COR-L47 (cell line): Measurements from ENCODE around the gene ADGRV1.
"Not testable (repeated sequence)": the region's sequence is repeated elsewhere in the genome, so short reads cannot be mapped to it uniquely, and the experiment has no call there.

ENCODE experiments used
- DNase-seq: peaks from one replicate; lab custom pipeline; 2025; lab: John Stamatoyannopoulos, UW

The ADGRV1 gene

DNA sequence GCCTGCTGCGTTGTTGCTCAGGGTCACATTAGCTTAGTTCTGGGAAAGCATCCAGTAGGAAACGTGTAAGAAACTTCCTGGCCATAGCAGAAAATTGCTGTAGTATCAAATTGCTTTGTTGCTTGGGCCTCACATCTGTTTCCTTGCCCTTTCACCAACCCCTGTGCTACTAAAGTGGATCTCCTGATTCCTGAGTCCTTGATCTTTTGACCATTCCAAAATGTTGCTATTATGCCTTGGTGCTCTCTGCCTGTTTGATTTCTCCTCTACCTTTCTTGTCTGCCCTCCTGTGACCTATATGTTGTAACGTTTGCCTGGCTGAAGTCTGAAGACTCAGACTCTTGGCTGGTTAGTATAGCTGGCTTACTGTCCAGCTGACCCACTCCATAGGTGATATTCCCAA is 350.5 kb downstream of the ADGRV1 start:
- no peak for DNase-seq

DNA sequence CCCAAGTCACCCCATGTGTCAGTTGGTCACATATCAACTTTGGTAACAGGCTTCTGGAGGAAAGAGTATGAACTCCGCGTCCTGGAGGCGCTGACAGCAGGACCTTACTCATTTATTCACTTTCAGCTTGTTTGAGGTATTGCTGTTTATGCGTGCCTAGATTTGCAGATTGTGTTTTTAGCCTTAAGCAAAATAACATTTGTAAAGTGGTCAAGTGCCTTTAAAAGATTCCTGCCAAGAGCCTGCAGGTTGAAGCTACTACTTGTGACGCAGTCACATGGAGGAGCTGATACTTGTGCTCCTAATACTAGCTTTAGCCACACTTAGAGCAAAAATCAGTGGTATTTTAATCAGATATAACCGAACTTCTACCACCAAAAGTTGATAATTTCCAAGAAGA is 351.3 kb downstream of the ADGRV1 start:
- no peak for DNase-seq

DNA sequence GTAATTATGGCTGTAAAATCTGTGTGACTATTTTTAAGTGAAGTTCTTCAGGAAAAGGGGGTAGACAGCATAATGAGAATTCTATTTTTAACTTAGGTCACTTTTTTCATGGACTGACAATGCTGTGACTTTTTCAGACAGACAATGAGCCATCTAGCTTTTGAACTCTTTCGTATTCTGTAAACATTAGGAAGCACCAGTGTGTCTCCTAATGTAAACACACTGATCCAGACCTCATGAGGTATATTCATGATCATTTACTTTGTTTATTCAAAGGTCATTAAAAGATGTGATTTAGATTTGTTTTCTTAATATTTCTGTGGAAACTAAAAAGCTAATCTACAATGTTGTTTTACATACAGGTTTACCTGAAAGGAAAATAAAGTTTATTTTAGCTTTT is 352.6 kb downstream of the ADGRV1 start:
- peak; percentile 6 for DNase-seq

DNA sequence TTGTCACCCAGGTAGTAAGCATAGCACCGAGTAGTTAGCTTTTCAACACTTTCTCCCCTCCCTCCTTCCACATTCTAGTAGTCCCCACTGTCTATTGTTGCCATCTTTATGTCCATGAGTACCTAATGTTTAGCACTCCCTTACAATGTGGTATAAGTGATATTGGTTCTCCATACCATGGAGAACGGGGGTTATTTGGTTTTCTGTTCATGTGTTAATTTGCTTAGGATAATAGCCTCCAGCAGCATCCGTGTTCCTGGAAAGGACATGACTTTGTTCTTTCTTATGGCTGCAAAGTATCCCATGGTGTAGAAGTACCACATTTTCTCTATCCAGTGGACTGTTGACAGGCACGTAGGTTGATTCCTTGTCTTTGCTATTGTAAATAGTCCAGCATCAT is 353.9 kb downstream of the ADGRV1 start:
- DNase-seq = no peak

DNA sequence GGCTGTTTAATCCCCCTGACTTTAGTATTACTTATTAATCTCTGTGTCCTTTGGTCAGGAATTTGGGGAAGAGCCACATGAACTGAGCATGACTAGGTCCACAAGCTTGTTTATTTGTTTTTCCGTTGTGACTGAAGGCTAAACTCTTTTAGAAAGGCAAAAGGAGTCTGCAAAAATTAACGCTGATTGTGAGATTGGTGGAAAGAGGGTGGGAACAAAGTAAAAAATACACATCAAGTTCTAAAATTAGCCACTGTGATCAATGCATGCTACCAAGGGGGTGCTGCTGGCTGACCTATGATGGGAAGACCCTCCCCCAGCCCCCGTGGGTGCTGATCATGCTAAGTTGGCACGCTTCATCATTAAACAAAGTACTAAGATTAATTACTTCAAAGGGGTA is 356.8 kb downstream of the ADGRV1 start:
- DNase-seq = no peak

DNA sequence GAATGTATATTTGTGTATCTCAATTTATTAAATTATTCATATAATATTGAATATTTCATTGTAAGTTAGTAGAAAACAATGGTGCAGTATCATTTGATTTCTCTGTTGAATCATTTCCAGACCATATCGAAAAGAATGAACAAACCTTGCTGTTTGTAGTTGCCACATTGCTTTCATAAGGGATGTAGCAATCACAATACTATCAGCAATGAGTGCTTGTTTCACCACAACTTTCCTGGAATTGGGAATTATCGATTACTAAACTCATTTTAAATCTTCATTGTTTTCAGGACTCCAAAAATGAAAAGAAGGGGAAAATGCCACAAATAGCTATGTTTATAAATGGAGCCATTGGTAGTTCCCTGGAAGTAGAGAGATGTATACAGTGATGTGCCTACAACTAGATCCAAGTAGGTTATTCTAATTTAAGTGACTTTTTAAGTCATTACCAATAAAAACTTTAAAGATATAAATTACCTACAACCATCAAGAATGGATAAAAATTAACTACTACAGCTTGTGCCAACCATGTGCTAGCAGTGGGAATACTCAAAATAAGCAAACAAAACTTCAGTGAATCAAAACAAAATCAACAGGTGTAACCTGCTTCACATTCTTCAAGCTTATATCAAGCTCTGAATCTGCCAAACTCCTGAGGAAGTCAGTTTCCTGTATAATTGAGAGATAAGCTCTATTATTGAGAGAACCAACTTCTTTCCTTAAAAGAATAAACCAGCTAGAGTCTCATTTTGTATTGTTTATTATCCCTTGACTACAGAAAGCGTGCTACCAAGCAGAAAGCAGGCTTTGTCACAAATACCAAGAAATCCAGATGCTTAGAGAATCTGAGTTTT is 358.6 kb downstream of the ADGRV1 start:
- DNase-seq = no peak

DNA sequence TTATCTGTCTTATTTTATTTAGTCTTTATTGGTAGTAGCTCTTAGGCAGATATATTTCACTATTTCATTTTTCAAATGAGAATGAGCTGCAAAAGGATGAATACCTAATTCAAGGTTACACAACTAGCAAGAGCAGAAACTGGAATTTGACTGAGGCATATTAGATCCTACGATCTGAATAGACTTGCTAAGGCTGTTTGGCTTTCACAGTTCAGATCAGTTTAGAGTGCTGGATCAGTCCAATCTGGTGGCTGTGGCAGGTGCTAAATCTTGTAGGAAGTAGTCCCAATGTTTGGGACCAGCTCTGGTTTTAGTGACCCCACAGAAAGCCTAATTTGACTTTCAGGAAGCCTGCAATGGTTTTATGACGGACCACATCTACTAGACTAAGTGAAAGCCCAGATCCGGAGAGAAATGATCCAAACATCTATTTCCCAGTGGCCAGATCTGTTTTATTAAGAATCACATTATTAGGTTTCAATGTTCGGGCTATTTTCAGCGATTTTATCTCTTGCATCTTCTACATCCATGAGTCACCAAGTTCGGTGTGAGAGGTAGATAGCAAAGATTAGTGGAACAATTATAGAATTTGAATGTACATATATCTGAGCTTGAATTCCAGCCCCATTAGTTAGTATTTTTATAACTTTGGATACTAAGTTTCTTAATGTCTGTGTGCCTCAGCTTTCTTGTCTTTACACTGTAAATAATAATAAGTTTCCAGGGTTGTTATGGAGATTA is 359.5 kb downstream of the ADGRV1 start:
- no peak for DNase-seq

DNA sequence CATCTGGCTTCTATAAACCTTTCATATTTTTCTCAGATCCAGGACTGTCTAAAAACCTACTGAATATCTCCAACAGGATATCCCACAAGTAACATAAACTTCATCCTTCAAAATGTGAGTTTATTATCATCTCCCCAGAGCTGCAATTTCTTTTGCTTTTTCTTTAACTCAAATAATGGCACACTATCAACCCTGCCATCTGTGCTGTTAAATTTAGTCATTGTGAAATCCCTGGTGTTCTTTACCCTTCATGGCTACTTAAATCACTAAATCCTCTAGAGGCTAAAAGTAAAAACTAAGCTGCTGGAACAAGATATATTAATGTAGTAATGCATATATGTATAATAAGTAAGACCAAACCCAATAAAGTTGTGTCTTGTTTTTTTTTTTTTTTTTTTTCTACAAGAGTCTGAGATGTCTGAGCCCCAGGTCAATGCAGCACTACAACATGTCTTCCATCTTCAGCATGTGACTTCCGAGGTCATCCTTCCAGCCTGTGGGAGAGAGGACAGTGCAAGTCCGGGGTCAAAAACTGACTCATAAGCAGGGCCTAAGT is 362.9 kb downstream of the ADGRV1 start:
- DNase-seq = no peak

DNA sequence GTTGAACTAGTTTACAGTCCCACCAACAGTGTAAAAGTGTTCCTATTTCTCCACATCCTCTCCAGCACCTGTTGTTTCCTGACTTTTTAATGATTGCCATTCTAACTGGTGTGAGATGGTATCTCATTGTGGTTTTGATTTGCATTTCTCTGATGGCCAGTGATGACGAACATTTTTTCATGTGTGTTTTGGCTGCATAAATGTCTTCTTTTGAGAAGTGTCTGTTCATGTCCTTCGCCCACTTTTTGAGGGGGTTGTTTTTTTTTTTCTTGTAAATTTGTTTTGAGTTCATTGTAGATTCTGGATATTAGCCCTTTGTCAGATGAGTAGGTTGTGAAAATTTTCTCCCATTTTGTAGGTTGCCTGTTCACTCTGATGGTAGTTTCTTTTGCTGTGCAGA is 365.6 kb downstream of the ADGRV1 start:
- not testable (repeated sequence) for DNase-seq

DNA sequence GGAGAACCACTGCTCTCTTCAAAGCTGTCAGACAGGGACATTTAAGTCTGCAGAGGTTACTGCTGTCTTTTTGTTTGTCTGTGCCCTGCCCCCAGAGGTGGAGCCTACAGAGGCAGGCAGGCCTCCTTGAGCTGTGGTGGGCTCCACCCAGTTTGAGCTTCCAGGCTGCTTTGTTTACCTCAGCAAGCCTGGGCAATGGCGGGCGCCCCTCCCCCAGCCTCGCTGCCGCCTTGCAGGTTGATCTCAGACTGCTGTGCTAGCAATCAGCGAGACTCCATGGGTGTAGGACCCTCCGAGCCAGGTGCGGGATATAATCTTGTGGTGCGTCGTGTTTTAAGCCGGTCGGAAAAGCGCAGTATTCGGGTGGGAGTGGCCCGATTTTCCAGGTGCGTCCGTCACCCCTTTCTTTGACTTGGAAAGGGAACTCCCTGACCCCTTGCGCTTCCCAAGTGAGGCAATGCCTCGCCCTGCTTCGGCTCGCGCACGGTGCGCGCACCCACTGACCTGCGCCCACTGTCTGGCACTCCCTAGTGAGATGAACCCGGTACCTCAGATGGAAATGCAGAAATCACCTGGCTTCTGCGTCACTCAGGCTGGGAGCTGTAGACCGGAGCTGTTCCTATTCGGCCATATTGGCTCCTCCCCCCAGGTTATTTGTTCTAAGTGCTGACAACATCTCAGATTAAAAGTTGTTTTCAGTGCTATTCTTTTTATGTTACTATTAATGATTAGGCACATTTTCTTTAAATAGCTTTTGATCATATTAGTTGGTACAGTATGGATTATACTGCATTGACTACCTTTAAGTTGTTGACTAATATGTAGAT is 370.6 kb downstream of the ADGRV1 start:
- not testable (repeated sequence) for DNase-seq

DNA sequence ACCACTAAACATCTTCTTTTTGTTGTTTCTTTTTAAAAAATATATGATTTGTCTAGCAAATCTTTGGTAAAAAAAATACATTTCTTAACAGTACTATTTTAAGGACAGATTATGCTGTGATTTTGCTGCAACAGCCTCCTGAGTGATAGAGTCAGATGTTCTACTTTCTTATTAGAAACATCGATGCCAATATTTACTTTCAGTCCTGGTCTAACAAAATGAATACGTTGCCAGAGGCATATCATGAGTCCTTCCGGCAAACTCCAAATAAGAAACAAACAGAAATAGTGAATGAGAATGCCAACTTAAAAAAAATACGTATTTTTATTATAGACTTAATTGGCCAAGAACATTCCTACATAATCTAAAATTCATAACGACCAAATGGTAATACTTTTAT is 371.5 kb downstream of the ADGRV1 start:
- DNase-seq = no peak

DNA sequence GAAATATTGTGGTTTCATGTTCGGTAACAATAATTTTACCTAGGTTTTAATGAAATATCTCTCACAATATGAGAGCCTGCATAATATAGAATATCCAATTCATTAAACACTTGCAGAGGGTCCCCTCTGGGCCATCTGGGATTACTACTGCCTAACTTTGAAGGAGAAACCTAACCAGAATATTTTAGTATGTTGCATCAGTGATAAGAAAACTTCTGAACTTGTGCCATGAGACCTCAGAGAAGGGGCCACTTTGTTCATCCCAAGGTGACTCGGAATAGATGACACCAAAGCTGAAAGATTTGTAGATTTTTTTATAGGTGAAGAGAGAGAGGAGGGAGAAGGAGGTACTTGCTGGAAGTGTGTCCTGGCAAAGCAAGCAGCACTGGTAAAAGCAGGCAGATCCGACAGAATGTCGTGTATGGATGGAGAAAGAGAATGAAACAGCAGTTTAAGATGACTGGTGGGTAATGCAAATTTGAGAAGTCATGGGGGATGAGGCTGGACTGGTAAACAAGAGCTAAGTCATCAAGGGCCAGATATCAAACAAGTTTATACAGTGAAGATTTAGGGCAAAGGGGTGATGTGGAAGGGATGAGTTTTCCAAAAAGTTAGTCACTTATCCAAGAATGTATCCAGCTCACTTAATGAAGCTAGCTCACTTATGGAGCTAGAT is 372.3 kb downstream of the ADGRV1 start:
- DNase-seq = no peak

DNA sequence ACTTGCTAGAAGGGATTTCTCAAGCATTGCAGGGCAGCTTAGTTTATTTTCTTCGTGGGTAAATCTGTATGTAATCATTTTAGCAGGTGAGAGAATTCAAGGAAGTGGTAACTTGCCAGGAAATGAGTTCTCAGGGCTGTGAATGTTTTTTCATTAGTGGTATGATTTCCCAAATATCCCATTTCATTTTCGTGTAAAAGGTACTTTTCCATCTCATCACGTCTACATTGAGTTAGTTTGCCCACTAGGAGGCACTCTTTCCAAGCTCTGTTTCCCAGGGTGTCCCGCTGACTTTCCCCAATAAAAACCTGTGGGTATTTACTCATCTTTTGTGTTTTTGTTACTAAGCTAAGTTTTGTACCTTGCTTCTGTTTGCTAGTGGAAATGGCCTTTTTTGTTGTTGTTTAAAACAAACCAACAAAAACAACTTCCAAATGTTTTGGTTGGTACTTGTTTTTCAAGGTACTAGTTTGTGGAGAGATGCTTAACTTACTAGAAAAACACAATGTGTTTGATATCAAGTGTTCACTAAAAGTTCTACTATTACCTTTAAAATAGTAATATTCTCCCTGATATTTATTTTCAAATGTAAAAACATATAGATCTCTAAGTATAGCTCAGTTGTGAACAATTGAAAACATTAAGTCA is 373.6 kb downstream of the ADGRV1 start:
- DNase-seq = peak; percentile 55

DNA sequence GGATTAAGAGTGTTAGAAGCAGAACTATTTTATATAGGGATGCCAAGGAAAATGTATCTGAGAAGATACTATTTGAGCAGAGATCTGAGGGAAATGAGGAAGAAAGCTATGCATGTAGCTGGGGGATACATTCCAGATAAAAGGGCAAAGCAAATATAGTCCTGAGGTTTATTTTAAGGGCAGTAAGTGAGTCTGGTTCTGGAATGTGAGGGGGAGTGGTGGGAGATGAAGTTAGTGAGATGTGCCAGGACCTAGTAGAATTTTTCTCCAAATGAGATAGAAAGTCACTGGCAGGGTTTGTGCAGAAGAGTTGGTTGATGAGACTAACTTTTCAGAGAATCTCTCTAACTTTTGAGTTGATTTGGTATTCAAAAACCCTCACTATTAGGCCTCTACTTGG is 374.7 kb downstream of the ADGRV1 start:
- no peak for DNase-seq

DNA sequence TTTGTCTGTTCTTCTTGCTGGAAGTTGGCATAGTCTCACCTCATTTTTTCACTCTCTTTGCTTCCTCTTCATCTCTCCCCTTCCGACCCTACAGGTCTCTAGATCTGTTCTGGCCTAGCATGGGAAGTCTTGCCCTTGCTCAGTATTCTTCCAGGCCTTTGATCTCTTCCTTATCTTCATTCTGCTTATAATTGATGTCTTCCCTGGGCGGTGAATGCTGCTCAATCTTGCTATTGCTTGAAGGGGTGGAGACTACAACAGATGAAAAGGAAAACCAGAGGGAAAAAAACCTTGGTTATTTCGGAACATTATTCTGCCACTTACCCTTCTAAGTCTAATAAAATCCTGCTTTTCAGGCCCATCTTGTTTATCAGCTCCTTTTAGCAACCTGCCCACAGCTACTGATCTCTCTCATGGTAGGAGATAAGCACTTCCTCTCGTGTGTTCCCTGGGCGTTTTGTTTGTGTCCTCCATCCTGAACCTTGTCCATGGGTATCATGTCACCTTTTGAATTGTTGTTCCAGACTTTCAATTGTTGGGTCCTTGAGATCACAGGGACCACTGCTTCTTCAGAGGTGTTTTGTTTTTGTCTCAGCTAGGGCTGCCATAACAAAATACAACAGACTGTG is 375.6 kb downstream of the ADGRV1 start:
- no peak for DNase-seq

DNA sequence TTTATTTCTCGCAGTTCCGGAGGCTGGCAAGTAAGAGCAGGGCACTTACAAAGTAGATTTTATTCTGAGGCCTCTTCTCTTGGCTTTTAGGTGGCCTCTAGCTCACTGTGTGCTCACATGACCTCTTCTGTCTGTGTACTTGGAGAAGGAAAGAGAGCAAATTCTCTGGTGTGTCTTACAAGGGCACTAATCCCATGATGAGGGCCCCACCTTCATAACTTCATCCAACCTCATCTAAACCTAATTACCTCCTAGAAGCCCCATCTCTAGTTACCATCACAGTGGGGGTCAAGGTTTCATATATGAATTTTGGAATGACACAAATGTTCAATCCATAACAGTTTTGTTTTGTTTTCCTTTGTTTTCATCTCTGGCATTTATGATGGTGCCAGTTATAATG is 376.1 kb downstream of the ADGRV1 start:
- DNase-seq = no peak

DNA sequence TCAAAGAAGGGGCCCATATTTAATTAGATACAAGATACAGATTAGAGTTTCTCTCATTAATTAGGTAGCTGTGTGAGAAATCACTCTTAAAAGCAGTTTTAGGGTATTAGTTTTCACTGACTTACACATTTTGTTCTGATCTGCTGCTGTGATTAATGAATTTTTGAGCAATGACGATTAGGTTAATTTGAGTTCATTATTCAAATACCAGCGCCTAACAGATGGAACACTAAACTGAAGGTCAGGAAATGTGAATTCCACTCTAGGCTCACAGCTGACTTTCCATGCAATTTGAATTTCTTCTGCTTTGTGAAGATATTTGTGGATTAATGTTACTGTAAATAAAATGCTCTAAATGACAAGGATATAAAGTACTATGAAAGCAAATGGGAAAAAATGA is 380.6 kb downstream of the ADGRV1 start:
- DNase-seq = no peak

DNA sequence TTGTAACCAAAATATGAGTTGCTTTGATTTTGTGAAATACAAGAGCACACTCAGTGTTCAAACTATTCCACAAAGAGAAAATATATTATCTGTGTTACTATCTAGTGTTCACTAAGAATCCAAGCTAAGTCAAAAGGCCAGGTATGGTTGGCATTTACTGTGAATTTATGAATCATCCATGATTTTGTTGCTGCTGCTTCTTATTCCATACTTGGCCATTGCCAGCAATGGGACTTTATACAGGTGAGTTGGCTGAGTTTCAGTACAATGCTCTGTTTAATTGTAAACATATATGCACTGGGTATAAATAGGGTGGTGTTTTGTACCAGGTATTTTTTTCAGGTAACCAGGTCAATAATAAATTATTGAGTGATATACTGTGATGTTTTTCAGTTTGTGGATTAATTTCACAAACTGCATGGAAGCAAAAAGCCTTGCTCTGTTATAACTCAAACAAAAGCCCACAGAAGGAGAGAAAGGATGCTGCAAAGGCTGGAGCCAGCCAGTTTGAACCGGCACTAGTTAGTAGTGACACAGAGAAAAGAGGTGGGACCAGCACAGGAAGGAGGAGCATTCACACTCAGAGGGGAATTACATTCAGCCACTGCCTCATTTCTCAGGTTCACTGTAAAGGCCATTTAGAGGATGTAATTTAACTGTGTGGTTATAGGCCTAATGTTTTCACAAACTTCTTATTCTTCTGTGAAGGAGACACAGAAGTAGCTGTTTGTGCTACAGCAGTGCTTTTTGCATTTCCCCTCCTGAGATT is 381.8 kb downstream of the ADGRV1 start:
- DNase-seq = peak; percentile 83

DNA sequence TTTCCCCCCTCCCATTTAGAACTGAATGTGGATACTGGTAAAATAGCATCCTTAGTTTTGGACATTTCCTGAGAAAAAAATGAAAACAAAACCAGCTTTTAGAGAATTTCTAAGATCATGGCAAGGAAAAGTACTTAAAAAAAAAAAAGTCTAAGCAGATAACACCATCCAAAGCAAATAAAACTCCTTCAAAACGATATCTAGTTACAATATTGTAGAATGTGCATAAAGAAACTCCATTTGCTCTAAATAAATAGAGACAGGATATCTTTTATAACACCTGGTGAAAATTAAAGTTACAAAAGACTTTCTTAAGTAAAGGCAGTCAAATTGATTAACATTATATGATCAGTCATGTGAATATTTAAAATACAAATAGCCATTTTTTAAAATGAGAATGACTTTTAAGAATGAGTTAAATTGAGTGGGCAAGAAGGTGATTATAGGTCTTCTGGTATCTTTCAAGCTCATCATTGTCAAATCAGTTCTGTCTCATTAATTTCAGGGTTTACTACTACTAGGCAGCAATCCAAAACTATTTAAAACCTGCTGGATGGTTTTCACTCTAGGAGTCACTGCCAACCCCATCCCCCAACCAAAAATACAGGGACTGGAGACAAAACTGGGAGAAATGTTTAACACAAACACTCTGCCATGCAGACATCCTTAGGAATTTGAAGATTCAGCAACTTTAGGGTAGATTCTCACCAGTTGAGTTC is 382.6 kb downstream of the ADGRV1 start:
- DNase-seq = peak; percentile 87
